Subcutaneous abdominal adipose tissue (tissue), 5 donors: ENCODE measurements around the gene TMEM63A.
"Not testable (repeated sequence)": the region's sequence is repeated elsewhere in the genome, so short reads cannot be mapped to it uniquely, and the experiment has no call there.

Experiments used
- H3K27ac ChIP-seq: one replicate; pipeline ENCODE4 v1.7.0; 2013; ENCODE audit warnings: low read depth, mild to moderate bottlenecking, inconsistent platforms, low read length, moderate library complexity
- H3K27me3 ChIP-seq, 5 donors: one replicate each; pipeline ENCODE4 v1.7.0; 2013; ENCODE audit warnings: low read length in 5 of 5, inconsistent platforms in 1 of 5; ENCODE audit not compliant: control insufficient read depth in 5 of 5, insufficient read depth in 4 of 5
- H3K36me3 ChIP-seq, 5 donors: one replicate each; pipeline ENCODE4 v1.7.0; 2013; ENCODE audit warnings: low read length in 5 of 5; ENCODE audit not compliant: control insufficient read depth in 5 of 5, insufficient read depth in 5 of 5
- H3K4me1 ChIP-seq, 5 donors: one replicate each; pipeline ENCODE4 v1.7.0; 2013; ENCODE audit warnings: low read length in 5 of 5, mild to moderate bottlenecking in 3 of 5, moderate library complexity in 1 of 5; ENCODE audit not compliant: control insufficient read depth in 5 of 5, insufficient read depth in 5 of 5
- H3K4me3 ChIP-seq, 5 donors: one replicate each; pipeline ENCODE4 v1.7.0; 2013; ENCODE audit warnings: low read length in 5 of 5, low read depth in 1 of 5
- H3K9ac ChIP-seq, 5 donors: one replicate each; pipeline ENCODE4 v1.7.0; 2013; ENCODE audit warnings: low read length in 5 of 5, mild to moderate bottlenecking in 4 of 5, moderate library complexity in 3 of 5
- H3K9me3 ChIP-seq, 5 donors: one replicate each; pipeline ENCODE4 v1.7.0; 2013; ENCODE audit warnings: low read length in 5 of 5; ENCODE audit not compliant: control insufficient read depth in 5 of 5
- donor health status: healthy.
- donor health status: healthy.
- donor health status: healthy.
- donor health status: healthy.
- donor health status: healthy.

Gene TMEM63A

DNA sequence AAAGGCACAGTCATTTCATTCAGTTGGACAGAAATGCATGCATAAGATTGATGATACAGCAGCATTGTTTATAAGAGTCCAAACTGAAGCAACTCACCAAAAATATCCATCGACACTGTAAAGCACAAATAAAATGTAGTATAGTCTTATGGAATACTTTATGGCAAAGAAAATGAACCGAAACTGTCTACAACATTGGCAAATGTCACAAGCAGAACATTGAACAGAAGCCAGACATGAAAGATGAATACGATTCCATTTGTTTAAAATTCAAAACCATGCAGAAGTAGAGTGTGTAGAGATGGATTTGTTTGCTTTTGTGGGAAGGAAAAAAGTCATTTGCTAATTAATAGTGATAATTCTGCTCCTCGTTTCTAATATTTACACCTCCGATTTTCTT is 14.3 kb upstream of the TMEM63A start:
- Histone ChIP-seq H3K27ac (no peak overlapping the region), H3K27me3 (no peaks in the 10 kb centered on the region), H3K9me3 (no peaks in the 10 kb centered on the region), H3K4me3 (no peak overlapping the region), H3K4me1 (peaks cover 0 to 3% (median 0%) of the 10 kb centered on the region in 5 donors), H3K9ac (no peak overlapping the region), H3K36me3 (no peaks in the 10 kb centered on the region)

DNA sequence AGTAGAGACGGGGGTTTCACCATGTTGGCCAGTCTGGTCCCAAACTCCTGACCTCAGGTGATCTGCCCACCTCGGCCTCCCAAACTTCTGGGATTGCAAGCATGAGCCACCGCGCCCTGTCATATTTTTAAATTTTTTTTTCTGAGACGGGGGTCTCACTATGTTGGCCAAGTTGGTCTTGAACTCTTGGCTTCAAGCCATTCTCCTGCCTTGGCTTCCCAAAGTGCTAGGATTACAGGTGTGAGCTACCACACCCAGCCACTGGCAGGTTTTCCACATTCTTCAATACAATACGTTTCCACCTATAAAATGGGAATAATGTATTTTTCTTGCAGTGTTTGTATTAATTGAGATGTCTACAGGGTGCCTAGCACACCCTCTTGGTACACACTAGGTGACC is 10.1 kb upstream of the TMEM63A start:
- H3K36me3 ChIP-seq = no peaks in the 10 kb centered on the region
- no peak overlapping the region for H3K27ac ChIP-seq
- no peaks in the 10 kb centered on the region for H3K27me3 ChIP-seq
- H3K4me1 ChIP-seq = no peaks in the 10 kb centered on the region
- H3K9me3 ChIP-seq = no peaks in the 10 kb centered on the region
- no peak overlapping the region for H3K9ac ChIP-seq
- no peak overlapping the region for H3K4me3 ChIP-seq

DNA sequence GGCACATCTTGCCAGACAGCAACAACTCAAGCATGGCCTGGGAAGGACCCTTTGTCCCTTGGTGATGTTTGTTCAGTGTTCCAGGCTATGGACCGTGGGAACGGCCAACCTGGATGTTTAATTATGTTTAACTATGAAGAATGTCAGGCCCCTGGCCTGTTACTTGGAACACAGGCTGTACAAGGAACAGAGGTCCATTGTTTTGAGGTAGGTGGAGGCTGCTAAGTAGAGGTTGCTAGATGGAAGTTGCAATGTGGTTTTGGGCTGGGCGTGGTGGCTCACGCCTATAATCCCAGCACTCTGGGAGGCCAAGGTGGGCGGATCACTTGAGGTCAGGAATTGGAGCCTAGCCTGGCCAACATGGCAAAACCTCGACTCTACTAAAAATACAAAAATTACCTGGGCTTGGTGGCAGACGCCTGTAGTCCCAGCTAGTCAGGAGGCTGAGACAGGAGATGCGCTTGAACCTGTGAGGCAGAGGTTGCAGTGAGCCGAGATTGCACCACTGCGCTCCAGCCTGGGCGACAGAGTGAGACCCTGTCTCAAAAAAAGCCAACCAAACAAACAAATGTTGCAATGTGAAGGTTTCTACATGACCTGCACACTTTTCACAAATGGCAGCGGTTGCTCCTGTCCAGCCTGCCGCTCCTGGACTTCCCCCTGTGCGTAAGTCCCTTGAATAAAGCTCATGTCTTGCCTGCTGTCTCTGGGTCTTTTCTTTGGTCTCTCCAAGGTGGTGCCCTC is 9.2 kb upstream of the TMEM63A start:
- Histone ChIP-seq H3K27ac (no peak overlapping the region), H3K9ac (no peak overlapping the region)

DNA sequence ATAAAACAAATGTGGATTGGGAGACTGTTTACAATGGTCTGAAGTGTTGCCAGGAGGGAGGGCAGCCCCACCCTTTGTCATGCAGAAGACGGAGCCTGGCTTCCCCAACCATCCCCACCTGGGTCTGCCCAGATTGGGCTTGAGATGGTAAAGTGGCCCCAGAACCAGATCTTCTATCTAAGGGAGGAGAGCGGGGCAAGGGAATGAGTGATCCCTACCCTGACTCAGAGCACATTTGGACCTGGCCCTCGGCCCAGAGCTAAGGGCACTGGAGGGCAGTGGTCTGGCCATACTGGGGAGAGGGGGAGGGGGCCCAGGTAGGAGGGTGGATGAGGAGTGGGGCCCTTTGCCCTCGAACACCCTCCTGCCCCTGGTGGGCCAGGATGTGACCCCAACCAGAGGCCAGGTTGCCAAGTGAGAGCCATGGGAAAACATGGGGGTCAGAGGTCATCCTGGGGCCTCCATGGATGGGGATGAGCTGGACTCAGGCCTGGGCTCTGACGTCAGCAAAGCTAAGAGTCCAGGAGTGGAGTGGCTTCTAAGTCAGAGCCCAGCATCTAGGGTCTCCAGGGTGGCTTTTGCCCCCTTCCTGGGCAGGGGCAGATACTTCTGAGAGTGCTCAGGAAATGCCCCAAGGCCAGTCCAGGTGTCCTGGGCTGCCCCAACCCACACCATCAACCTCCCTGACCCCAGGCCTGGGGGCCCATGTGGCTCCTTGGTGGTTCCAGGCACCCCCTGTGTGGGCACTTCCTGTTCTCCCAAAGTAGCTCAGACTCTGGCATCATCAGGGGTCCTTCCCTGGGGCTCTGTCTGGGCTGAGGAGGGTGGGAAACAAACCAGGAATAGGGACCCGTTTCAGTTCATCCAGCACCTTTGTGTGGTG is 8.4 kb upstream of the TMEM63A start:
- Histone ChIP-seq H3K9ac (no peak overlapping the region), H3K4me3 (no peak overlapping the region), H3K36me3 (no peaks in the 10 kb centered on the region), H3K4me1 (no peaks in the 10 kb centered on the region), H3K27me3 (no peaks in the 10 kb centered on the region), H3K9me3 (no peaks in the 10 kb centered on the region), H3K27ac (no peak overlapping the region)

More for the DNA sequence above, 9.2 kb upstream of the TMEM63A start:
- Histone ChIP-seq H3K9me3 (no peaks in the 10 kb centered on the region), H3K4me3 (no peak overlapping the region), H3K36me3 (no peaks in the 10 kb centered on the region), H3K4me1 (no peaks in the 10 kb centered on the region), H3K27me3 (no peaks in the 10 kb centered on the region)

DNA sequence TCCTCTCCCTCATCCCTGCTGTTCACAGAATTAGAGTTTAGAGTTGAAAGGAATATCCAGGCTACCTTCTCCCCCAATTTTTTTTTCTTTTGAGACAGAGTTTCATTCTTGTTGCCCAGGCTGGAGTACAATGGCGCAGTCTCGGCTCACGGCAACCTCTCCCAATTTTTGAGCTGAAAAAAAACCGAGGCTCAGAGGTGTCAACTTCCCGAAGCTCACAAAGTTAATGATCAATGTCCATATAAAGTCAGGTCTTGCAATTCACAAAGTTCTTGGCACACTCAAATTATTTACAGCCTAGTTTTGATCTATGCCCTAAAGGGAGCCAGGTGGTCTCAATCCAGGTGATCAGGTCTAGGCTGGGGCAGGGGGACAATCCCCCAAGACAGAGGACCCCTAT is 7.6 kb upstream of the TMEM63A start:
- H3K27me3 ChIP-seq = no peaks in the 10 kb centered on the region
- no peaks in the 10 kb centered on the region for H3K9me3 ChIP-seq
- H3K9ac ChIP-seq = no peak overlapping the region
- no peaks in the 10 kb centered on the region for H3K36me3 ChIP-seq
- H3K27ac ChIP-seq = no peak overlapping the region
- H3K4me3 ChIP-seq = no peak overlapping the region
- no peaks in the 10 kb centered on the region for H3K4me1 ChIP-seq

DNA sequence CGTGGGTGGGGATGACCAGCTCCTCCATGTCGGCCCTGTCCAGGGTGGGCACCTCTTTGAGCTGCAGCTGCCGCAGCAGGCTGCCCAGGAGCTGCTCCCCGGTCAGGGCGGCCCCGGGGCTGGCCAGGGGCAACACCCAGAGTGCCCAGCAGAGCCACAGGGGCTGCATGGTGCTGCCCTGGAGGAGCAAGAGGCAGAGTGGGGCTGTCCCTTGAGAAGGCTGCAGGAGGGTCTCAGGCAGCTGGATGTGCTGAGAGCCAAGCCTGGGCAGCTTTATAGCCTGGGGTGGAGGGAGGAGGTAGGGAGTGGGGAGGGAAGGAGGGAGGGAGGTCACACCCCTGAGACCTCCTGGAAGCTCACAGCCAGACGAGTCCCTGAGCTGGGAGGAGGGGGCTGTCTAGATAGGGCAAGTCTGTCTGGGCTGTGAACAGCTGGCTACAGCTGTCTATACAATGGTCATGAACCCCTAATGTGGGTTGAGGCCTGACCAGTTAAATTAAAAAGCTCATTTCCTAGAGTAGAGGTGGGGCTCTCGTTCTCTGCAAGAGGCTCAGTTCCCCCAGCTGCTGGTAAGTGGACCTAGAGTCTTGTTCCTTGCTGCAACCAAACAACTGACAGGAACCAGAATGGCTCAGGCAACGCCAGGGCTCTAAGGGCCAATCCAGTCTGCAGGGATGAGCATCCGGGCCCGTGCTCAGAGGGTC is 6.9 kb upstream of the TMEM63A start, which contains the start of gene LEFTY1:
TSS of gene LEFTY1 (minus strand) at position 249 of the 704 bp plus-strand sequence. CDS start at position 169, 80 bp downstream.
- Histone ChIP-seq H3K27ac (no peak within 1 kb of the TSS), H3K27me3 (no peaks in the 10 kb centered on the region), H3K9me3 (no peaks in the 10 kb centered on the region), H3K4me1 (no peaks in the 10 kb centered on the region), H3K36me3 (no peaks in the 10 kb centered on the region), H3K9ac (no peak within 1 kb of the TSS), H3K4me3 (no peak within 1 kb of the TSS)

DNA sequence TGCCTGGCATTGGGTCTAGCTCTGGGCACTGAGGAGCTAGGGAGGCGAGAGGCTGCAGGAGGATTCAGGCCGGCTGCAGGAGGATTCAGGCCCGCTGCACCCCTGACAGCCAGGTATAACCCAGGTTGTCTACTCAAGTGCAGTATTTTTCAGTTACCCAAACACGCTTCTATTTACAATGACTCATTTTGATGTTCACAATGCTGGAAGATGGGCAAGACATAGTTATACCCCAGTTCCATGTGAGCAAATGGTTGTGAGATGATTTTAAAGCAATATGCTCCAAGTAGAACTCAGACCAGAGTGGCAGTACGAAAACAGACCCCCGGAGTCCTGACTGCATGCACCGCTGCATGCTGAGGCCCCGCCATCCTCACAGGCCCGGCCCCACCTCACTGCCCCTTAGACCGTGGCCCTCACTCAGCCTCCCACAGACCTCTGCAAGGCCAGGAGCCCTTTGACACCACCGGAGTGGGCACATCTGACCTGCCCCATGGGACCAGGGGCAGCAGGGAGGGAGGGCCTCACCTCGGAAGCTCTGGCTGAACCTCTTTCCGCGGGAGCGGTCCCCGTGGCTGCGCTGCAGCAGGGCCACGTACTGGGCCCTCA is 6.2 kb upstream of the TMEM63A start:
- no peak overlapping the region for H3K4me3 ChIP-seq

DNA sequence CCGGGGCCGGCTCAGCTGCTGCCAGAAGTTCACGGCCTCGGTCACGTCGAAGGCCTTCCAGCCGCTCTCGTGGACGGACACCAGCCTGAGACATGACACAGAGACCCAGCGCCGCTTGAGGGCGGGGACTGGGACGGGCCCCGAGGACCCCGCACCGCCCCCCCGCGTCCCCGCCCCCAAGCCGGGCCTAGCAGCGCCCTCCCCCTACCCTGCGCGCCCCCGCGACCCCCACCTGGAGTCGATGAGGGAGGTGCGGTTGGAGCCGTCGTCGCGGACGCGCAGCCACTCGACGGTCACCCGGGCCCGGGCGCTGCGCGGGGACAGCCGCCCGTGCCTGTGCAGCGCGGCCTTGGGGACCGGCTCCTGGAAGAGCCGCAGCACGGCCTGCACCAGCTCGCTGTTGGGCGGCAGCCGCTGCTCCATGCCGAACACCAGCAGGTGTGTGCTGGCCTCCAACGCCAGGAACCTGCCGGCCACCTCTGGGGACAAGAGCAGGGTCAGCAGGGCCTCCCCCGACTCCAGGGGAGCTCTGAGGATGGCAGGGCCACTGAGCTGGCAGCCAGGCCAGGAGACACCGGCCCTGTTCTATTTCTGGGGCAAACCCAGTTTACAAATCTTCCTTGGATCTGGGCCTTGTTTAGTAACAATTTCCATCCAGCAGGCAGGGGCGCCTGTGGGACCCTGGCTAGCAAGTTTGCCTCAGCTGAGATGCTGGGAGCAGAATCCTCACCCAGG is 5.5 kb upstream of the TMEM63A start:
- H3K27ac ChIP-seq, H3K4me1 ChIP-seq, H3K9ac ChIP-seq: not testable (repeated sequence)

More for the DNA sequence above, 6.2 kb upstream of the TMEM63A start:
- Histone ChIP-seq H3K4me1 (peaks cover 0 to under 1% (median 0%) of the 10 kb centered on the region in 5 donors), H3K9ac (no peak overlapping the region), H3K27me3 (no peaks in the 10 kb centered on the region), H3K27ac (no peak overlapping the region), H3K36me3 (no peaks in the 10 kb centered on the region), H3K9me3 (no peaks in the 10 kb centered on the region)

DNA sequence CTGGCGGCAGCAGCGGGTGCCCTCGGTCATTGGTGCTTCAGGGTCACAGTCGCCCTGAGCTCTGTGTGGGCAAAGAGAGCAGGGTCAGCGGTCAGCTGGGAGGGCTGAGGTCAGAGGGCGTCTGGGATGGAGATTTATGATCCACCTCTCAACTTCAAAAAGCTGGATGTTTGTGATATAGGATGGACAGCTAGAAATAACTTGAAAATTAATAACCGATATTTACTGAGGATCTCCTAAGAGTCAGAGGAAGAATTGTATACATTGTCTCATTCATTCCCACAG is 4.8 kb upstream of the TMEM63A start:
- H3K27ac ChIP-seq = no peak overlapping the region
- no peak overlapping the region for H3K4me3 ChIP-seq
- H3K4me1 ChIP-seq = peaks cover 0 to 13% (median 6%) of the 10 kb centered on the region in 5 donors
- no peaks in the 10 kb centered on the region for H3K27me3 ChIP-seq
- no peak overlapping the region for H3K9ac ChIP-seq
- H3K36me3 ChIP-seq = no peaks in the 10 kb centered on the region
- H3K9me3 ChIP-seq = no peaks in the 10 kb centered on the region

More for the DNA sequence above, 5.5 kb upstream of the TMEM63A start:
- not testable (repeated sequence) for H3K27me3 ChIP-seq, H3K36me3 ChIP-seq, H3K9me3 ChIP-seq, H3K4me3 ChIP-seq
